ENCODE results near the gene FLNA.

- TF ChIP-seq NFIC (IDR thresholded peaks at IDR 0.05; ENCODE audit: low read depth, low read length): no peak
- TF ChIP-seq ZBTB33 (IDR thresholded peaks at IDR 0.05): no peak
- TF ChIP-seq POLR2A (IDR thresholded peaks at IDR 0.05; ENCODE audit: low read depth, low read length): no peak
- TF ChIP-seq HDAC2 (IDR thresholded peaks at IDR 0.05): no peak
Measured at GRCh38 chrX:154409222-154409871, 34.9 kb upstream of the FLNA start, which contains the start of gene DNASE1L1.

Data from GM12878 (cell line).